ENCODE results near the gene LILRB3. TPM values are rescaled to one million over a fixed set of nuclear protein-coding genes. Genes with fewer than 3 reads are reported as not detected.
"Not testable (repeated sequence)": the region's sequence is repeated elsewhere in the genome, so short reads cannot be mapped to it uniquely, and the experiment has no call there.

LILRB3 gene
- total RNA-seq, 1 donor from 2014 or later, result 0.72 TPM

DNA sequence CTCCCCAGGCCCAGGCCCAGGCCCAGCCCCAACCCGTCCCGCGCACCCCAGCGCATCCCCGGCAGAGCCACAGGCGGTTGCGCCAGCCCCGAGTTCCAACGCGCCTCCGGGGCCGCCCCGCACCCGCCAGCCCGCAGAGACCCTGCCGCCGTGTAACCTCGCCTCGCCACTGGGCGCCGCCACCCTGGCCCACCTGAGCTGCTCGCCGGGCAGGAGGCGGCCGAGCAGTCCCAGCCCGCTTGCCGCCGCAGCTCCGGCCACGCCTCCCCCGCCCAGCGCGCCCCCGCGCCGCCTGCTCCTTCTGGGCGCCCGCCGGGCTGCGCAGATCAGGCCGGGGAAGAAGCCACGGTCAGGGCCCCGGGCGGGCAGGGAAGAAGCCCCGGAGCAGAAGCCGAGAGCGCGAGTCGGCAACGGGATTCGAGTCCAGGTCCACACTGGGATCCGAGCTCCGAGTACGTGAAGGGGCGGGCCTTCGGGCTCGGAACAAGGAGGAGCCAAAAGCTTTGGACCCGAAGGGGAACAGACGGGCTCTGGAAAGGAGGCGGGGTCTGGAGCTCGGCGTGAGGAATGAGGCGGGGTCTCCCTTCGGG lies 33.6 kb downstream of the LILRB3 start, which contains the start of gene MBOAT7:
Gene MBOAT7 (minus strand): TSS at position 436 of the 590 bp plus-strand sequence. CDS start 1,072 bp downstream, outside the sequence.
- peak; percentile 4 for ATAC-seq

DNA sequence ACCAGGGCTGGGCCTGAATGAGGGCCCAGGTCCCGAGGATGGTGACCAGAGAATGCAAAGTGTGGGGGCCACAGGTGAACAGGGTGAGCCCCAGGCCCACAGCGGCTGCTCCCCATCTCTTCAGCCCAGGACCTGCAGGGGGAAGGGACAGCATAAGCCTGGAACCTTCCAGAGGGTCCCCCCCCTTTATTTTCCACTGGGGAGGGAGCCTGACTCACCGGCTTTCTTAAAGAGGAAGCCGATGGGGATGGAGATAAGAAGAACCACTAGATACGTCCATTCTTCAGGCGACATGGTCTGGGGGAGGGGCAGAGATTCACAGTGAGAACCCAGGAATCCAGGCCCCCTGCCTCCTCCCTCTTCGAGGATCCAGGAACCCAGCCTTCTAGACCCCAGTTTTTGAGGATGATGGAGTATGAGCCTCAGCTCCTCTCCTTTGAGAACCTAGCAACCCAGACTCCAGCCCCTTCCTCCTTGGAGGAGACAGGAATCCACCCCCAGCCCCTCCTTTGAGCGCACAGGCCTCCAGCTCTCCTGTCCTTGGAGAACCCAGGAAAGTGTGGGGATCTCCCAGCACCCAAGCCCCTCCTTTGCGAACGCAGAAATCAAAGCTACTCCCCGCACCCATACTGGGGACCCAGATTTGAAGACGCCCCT lies 34.5 kb downstream of the LILRB3 start:
- no peak for ATAC-seq

DNA sequence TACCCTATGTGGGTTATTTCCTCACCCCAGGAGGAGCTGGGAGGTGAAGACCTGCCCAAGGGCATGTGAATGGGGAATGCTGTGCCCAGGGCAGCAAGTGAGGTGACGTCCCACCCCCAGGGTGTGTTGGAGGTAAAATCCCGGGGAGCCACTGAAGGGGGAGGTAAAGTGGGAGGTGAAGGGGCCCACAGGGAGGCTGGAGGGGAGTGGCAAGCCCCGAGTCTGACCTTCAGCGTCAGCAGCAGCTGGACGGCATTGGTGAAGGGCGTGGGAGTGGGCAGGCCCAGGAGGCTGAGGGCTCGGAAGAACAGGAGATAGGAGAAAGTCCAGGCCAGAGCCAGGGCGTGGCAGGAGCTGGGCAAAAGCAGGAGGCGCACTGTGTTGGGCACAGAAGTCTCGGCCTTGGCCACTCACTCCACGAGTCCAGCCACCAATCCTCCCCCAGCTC lies 35.8 kb downstream of the LILRB3 start:
- ATAC-seq, result no peak

DNA sequence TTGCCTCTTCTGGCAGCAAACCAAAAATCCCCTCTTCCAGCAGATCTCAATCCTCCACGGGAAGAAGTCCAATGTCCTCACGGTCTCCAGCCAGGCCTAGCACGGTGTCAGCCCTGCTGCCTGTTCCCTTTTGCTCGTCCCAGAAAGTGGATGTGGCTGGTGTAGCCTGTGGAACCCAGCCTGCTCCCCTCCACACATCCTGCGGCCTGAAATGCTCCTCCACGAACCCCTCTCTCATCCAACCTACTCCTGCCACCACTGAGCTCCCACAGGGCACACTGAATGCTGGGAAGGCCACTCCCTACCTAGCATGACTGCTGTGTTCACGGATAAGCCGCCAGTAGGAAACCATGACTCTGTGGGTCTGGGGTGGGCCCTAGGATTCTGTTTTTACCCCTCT lies 36.5 kb downstream of the LILRB3 start:
- ATAC-seq, result no peak

DNA sequence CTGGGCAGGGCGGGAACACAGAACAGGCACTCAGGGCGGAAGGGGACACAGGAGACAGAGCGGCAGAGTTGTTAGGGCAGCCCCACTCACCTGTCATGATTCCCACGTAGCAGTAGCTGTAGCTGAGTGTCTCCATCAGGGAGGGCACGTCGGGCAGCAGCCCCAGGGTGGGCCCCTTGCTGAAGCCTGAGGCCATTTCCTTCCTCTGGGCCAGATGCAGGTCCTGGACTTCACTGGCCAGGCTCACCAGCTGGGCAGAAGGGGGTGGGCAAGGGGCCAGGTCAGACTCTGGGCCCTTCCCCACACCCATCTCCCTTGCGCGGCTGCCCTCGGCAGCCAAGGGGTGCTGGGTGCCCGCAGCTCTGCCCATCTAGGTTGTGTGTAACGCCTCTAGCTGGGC lies 39.4 kb downstream of the LILRB3 start:
- ATAC-seq, result no peak

DNA sequence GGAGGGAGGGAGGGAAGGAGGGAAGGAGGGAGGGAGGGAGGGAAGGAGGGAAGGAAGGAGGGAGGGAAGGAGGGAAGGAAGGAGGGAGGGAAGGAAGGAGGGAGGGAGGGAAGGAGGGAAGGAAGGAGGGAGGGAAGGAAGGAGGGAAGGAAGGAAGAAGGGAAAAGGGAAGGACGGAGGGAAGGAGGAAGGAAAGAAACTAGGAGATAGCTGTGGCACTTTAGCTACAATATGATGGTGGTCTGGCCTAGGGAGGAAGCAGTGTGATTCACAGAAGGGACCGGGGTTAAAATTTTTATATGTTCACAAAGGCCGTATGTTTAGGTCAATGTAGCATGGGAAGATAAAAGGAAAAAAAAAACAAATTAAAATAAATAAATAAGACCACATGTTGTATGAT lies 40.9 kb downstream of the LILRB3 start:
- not testable (repeated sequence) for ATAC-seq

DNA sequence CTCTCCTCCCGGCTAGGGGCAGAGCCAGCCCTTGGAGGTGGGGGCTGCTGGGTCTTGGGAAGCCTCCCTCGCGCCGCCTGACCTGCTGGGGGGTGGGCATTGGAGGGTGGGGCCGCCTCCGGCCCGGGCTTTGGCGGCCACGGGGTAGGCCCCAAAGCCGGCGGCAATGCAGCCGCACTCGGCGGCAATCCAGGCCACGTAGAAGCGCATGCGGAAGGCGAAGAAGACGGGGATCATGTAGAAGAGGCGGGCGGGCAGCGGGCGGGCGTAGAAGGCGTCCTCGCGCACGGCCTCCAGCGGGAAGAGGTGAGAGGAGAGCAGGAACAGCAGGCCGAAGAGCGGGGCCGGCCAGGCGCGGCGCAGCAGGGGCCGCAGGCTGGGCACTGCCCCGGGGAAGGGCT lies 42.1 kb downstream of the LILRB3 start:
- ATAC-seq, result peak; percentile 8

DNA sequence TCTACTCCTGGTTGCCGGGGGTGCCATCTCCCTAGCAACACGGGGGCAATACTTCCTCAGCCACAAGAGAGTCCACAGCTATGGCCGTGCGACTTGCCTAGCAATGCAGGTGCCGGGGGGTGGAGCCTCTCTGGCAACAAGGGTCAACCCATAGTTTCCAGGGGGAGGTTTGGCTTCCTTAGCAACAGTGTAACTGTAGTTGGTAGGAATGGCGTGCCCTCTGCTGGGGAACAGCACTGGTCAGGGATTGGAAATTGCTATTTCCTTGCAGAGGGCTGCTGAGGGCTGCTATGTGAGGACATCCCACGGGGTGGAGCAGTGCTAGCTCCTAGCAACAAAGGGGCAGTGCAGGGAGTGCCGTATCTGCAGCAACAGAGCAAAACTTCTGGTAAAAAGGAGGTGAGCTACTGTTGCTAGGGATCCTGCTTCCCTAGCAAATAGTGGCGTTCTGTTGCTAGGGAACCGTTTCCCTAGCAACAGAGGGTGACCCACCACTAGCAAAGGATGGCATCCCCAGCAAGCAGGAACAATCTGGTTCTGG lies 42.8 kb downstream of the LILRB3 start:
- ATAC-seq, result peak; percentile 48

DNA sequence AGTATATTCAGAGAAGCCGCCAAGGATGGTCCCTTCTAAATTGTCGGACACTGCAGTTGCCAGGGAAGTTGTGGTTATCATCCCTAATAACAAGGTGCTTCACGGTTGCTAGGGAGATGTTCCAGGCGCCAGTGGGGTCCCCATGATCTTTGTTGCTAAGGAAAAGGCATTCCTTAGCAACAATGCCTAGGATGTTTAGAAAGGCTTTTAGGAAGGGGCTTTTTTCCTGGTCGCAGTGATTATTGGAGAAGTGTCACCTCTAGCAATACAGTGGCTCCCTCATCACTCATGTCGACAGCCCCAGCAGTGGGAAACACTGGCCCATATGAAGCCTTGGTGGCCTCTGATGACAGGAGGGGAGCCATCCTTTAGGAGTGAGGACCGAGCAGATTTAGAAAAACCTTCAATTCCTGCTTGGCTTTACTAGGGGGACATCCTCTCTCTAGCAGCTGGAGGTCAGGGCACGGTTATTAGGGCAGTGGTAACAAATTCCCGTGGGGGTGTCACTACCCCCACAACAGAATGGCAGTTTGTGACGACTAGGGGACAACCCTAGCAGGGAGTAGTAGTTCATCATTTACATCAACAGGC lies 43.5 kb downstream of the LILRB3 start:
- no peak for ATAC-seq

DNA sequence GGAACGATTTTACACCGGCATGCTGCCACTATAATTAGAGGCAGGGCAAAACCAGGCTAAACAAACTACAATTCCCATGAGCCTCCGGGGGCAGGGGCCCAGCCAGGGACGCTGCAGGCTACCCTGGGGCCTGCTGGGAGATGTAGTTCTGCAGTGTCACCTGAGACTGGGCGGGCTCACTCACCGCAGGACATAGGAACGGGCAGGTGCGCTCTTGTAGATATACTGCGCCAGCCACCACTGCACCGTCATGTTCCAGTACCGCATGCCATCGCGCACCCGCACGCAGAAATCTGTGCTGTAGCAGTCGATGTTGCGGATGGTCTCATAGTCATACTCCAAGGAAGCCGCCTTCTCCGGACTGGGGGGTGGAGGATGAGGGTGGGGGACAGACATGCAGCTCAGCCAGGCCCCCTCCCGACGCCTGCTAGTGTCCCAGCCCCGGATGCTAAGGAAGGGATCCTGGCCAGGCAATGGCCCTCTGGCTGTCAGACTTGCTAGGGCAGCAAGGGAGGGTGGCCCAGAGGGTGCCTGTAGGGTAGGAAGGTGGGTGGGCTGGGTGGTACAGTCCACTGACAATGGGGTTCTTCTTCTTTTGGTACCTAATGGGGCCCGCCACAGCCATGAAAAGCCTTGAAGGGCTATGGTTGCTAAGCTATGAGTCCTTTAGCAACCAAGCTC lies 44.1 kb downstream of the LILRB3 start:
- peak; percentile 65 for ATAC-seq

DNA sequence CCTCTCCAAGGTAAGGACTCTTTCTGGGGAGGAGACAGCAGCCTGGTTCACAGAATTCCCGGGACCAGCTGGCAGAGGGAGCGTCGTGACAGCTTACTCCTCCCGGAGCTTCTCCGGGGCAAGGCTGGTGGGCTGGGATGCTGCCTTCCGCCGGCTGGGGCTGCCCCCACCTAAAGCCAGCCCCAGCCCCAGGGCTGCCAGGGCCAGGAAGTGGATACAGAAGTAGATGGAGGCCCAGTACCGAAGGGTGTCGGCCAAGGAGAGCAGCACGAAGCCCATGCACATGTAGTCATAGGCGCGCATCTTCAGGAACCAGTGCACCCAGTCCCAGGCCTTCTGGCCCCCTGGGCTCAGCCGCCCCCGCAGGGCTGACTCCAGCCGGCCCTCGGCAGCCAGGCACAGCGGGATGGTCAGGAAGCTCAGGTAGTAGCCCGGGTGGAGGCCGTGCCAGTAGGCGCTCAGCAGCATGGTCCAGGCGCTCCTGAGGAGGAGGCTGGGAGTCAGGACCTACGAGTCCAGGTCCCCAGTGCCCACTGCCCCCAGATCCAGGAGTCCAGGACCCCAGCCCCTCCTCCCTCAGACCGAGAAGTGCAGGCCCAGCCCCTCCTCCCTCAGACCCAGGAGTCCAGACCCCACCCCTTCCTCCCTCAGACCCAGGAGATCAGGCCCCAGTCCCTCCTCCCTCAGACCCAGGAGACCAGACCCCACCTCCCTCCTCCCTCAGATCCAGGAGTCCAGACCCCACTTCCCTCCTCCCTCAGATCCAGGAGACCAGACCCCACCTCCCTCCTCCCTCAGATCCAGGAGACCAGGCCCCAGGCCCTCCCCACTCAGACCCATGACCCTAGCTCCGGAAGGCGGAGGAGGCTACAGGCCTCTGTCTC lies 48.6 kb downstream of the LILRB3 start:
- ATAC-seq, result peak; percentile 5

DNA sequence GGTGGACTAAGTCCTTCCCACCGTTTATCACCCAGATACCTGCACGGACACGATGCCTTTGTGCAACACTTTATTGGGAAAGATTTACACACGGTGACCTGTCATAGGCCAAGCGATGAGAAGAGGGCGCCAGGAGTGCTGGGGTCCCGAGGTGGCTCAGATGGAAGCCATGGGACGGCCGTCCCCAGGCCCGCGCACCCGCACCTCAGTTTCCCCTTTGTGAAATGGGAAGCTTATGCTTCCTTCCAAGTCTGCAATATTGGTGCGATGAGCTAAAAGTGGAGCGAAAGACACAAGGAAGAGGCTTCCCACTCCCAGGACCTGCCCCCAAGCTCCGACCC lies 49.5 kb downstream of the LILRB3 start:
- ATAC-seq, result no peak

DNA sequence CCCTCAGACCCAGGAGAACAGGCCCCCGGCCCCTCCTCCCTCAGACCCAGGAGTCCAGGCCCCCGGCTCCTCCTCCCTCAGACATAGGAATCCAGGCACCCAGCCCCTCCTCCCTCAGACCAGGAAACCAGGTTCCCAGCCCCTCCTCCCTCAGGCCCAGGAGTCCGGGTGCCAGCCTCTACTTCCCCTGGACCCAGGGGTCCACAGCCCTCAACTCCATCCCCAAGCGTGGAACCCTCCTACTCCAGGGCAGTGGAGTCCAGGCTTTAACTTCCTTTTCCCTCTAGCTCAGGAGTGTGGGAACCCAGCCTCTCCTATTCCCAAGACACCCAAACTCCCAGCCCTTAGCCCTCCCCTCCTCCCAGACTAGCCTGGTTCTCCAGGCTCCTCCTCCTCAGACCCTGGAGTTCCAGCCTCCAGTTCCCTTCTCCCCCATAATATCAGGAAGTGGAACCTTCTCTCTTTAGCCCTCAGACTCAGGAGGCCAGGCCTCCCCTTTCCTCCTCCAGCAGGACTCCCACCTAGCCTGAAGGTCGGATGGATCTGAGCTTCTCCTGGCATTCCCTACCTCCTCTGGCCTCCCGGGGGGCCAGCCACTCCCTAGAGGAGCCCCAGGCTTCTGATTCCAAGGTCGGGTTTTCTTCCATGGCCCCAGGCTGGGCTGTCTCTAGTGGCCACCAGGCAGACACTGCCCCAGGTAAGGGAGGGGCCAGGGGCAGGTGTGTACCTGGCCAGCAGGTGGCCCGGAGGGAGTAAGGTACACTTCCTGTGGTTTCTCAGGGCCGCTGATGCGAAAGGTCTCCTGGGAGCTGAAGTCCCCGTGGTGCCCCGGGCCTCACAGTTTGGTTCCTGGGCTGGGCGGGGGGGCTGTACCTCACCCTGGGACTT lies 50.1 kb downstream of the LILRB3 start, which contains the start of gene TMC4:
Gene TMC4 (minus strand): TSS at position 690 of the 888 bp plus-strand sequence. CDS start 43 bp downstream, at position 647.
- ATAC-seq, result peak; percentile 91

DNA sequence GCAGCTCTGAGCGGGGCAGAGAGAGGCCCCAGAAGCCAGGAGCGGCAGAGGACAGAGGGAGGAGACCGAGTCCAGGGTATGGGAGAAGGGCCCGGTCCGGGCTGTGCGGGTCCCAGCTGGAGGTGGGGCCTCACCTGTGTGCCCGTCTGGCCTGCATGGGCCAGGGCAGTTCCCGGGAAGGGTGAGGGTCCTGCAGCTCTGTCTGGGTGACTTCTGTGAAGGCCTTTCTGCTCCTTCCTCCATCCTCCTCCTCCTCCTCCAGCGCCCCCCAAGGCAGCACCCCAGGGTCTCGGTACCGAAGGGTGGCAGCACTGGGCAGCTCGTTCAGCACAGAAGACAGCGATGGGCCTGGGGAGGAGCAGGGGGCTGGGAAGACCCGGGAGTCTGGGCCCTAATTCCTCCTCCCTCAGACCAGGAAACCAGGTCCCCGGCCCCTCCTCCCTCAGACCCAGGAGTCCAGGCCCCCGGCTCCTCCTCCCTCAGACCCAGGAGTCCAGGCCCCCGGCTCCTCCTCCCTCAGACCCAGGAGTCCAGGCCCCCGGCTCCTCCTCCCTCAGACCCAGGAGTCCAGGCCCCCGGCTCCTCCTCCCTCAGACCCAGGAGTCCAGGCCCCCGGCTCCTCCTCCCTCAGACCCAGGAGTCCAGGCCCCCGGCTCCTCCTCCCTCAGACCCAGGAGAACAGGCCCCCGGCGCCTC lies 50.9 kb downstream of the LILRB3 start:
- ATAC-seq, result not testable (repeated sequence)

DNA sequence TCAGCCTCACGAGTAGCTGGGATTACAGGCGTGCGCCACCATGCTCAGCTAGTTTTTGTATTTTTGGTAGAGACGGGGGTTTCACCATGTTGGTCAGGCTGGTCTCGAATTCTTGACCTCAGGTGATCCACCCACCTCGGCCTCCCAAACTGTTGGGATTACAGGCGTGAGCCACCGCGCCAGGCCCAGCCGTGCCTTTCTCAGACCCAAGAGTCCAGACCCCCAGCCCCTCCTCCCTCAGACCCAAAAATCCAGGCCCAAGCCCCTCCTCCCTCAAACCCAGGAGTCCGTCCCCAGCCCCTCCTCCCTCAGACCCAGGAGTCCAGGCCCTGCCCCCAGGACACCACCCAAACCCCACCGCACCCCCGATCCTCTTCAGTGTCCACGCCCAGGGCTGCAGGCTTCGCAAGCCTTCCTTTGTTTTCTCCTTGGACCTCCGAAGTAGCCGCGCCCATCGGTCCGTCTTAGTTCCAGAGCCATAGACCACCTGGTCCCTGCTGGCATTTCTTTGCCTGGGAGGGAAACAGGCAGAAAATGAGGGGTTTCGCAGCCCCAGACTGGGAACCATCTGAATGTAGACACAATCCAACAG lies 53.6 kb downstream of the LILRB3 start:
- ATAC-seq, result no peak

DNA sequence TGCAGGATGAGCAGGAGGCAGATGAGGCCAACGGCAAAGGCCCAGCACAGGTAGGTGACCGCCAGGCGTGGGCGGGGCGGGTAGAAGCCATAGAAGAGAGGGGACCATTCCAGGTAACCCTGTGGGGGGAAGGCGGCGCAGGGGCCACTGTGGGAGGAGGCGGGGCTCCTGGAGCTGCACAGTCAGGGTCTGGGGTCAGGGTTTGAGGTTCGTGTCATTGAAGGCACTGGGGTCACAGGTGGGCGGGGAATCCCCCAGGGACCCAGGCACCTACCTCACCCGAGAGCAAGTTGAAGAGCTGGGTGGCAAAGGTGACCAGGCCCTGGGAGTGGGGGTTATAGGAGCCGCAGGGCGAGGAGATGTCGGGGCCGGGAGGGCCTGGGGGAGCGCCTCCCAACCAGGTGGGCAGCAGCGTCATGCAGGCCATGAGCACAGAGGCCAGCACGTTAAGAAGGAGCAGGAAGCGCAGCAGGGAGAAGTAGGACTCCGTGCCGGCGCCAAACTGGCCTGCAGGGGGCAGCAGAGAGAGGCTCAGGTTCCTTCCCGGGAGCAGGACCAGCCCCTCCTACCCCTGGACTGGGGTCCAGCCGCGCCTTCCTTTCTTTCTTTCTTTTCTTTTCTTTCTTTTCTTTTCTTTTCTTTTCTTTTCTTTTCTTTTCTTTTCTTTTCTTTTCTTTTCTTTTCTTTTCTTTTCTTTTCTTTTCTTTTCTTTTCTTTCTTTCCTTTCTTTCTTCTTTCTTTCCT lies 54.5 kb downstream of the LILRB3 start:
- peak; percentile 66 for ATAC-seq
